Lower lobe of right lung (tissue), 2 donors: ENCODE measurements around the gene IGBP1. TPM values are rescaled to one million over a fixed set of nuclear protein-coding genes. Genes with fewer than 3 reads are reported as not detected.
"Not testable (repeated sequence)": the region's sequence is repeated elsewhere in the genome, so short reads cannot be mapped to it uniquely, and the experiment has no call there.

Source experiments
- ATAC-seq, 2 donors: fragments of 200-7000 bp; cut with Tn5 transposase; one replicate each; pipeline ENCODE4 v1.9.1; 2020 to 2022; ENCODE audit warnings: mild to moderate bottlenecking in 2 of 2, moderate library complexity in 2 of 2
- DNase-seq: peaks from one replicate; pipeline ENCODE4 v3.0.0-alpha.2; 2020
- H3K27ac ChIP-seq: fragments of 200-600 bp; one replicate; pipeline ENCODE4 v1.8.0; 2022
- H3K27me3 ChIP-seq: fragments of 200-600 bp; one replicate; pipeline ENCODE4 v1.8.0; 2022; ENCODE audit warnings: low read depth
- H3K36me3 ChIP-seq: fragments of 200-600 bp; one replicate; pipeline ENCODE4 v1.8.0; 2022; ENCODE audit warnings: mild to moderate bottlenecking
- H3K4me1 ChIP-seq: fragments of 200-600 bp; one replicate; pipeline ENCODE4 v1.8.0; 2022
- H3K4me3 ChIP-seq: fragments of 200-600 bp; one replicate; pipeline ENCODE4 v1.8.0; 2022; ENCODE audit warnings: mild to moderate bottlenecking
- H3K9me3 ChIP-seq: fragments of 200-600 bp; one replicate; pipeline ENCODE4 v1.8.0; 2022
- CTCF ChIP-seq: fragments of 200-600 bp; IDR thresholded peaks from one replicate; pipeline ENCODE4 v1.8.0; 2022; ENCODE audit warnings: antibody characterized with exemption, mild to moderate bottlenecking
- intact Hi-C: fragments of 100-400 bp; cut with DNase I; formaldehyde crosslinking; loops from one replicate; pipeline ENCODE4 v1.11.0; 2022
- total RNA-seq: library from RNA; stranded (reverse); fragmentation: NEBNext Ultra II Directional; extraction: Animal tissue kit (Norgen Biotek cat#: 25700); gene quantifications from one replicate; pipeline ENCODE4 v1.2.1, GENCODE V29; 2021
- donor health status: DM: no; HTN: yes; CAD: no; lungs with severe emphysema.

The IGBP1 gene
- total RNA-seq, 1 donor from 2014 or later = 60.1 TPM

- ATAC-seq = no peak
- intact Hi-C loops = no loop called here
- H3K9me3 ChIP-seq = no peaks in the 10 kb centered on the region
Observed at GRCh38 chrX:70208479-70208878, 75.2 kb downstream of the IGBP1 start.

GRCh38 chrX:70209570-70209969 is 76.3 kb downstream of the IGBP1 start:
- DNase-seq, ATAC-seq, H3K27me3 ChIP-seq, intact Hi-C loops, H3K27ac ChIP-seq, H3K9me3 ChIP-seq, H3K36me3 ChIP-seq, H3K4me1 ChIP-seq, H3K4me3 ChIP-seq: not testable (repeated sequence)

More at GRCh38 chrX:70208479-70208878, 75.2 kb downstream of the IGBP1 start:
- no peaks in the 10 kb centered on the region for H3K27me3 ChIP-seq
- TF ChIP-seq CTCF = no peak
- no peaks in the 10 kb centered on the region for H3K4me1 ChIP-seq
- H3K27ac ChIP-seq = no peak overlapping the region
- H3K4me3 ChIP-seq = no peak overlapping the region
- no peaks in the 10 kb centered on the region for H3K36me3 ChIP-seq
- no peak for DNase-seq

Other genes starting within 250 kb of the IGBP1 start
- gene AWAT2, start 83.5 kb upstream of the IGBP1 start, total RNA-seq = 1.0 TPM
- not detected for gene OTUD6A, start 71.0 kb upstream of the IGBP1 start, total RNA-seq
- not detected for gene DGAT2L6, start 44.0 kb downstream of the IGBP1 start, total RNA-seq
- gene AWAT1, start 101.2 kb downstream of the IGBP1 start, total RNA-seq = not detected
- gene P2RY4, start 126.8 kb downstream of the IGBP1 start, total RNA-seq = 0.38 TPM
- gene ARR3, start 134.9 kb downstream of the IGBP1 start, total RNA-seq = not detected
- not detected for gene RAB41, start 148.7 kb downstream of the IGBP1 start, total RNA-seq
- 23.0 TPM for gene PDZD11, start 156.5 kb downstream of the IGBP1 start, total RNA-seq
- 0.86 TPM for gene KIF4A, start 156.7 kb downstream of the IGBP1 start, total RNA-seq